GM12891 (cell line): ENCODE data around the gene NAA16.

ENCODE experiments used
- POLR2A ChIP-seq: IDR thresholded peaks from 2 replicates; pipeline ENCODE4 v1.6.1; 2011; ENCODE audit warnings: low read depth, low read length, control low read depth
- POLR2AphosphoS5 ChIP-seq: IDR thresholded peaks from 2 replicates; pipeline ENCODE4 v1.6.1; 2011; ENCODE audit warnings: low read depth, low read length, control low read depth
- SPI1 ChIP-seq: IDR thresholded peaks from 2 replicates; pipeline ENCODE4 v1.6.1; 2011; ENCODE audit warnings: low read depth, low read length, control low read depth

DNA sequence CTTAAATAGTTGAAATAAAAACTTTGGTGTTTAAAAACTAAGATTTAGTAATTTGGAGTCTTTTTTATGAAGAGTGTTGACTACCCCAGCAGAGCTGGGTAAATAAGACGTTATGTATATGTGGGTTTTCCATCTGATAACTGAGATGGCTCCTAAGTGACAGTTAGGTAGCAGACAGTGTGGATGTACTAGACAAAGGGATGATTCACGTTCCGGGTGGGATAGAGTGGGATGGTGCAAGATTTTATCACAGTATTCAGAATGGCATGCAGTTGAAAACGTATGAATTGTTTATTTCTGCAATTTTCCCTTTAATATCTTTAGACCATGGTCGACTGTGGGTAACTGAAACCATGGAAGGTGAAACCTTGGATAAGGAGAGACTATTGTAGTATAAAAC lies 50.4 kb downstream of the NAA16 start:
- no peak for TF ChIP-seq POLR2AphosphoS5
- no peak for TF ChIP-seq POLR2A
- TF ChIP-seq SPI1: no peak
